Testis (tissue), 5 donors: ENCODE measurements around the gene TMEM31. TPM values are rescaled to one million over a fixed set of nuclear protein-coding genes. Genes with fewer than 3 reads are reported as not detected.

Experiments
- DNase-seq: peaks from one replicate; pipeline ENCODE4 v3.0.0-alpha.2; 2019
- H3K27ac ChIP-seq, 2 donors: fragments of 200-600 bp; sonication (generic); one replicate each; pipeline ENCODE4 v1.5.1; 2019
- H3K27me3 ChIP-seq: fragments of 200-600 bp; sonication (generic); one replicate; pipeline ENCODE4 v1.5.1; 2019
- H3K36me3 ChIP-seq: fragments of 200-600 bp; sonication (generic); one replicate; pipeline ENCODE4 v1.5.1; 2017; ENCODE audit warnings: low read depth; ENCODE audit errors: missing control alignments
- H3K4me1 ChIP-seq: fragments of 200-600 bp; sonication (generic); one replicate; pipeline ENCODE4 v1.5.1; 2019
- H3K4me3 ChIP-seq, 2 donors: fragments of 200-600 bp; sonication (generic); one replicate each; pipeline ENCODE4 v1.5.1; 2017 to 2019
- H3K9me3 ChIP-seq: fragments of 200-600 bp; sonication (generic); one replicate; pipeline ENCODE4 v1.5.1; 2017
- POLR2A ChIP-seq: fragments of 450-650 bp; IDR thresholded peaks from one replicate; pipeline ENCODE4 v1.6.1; 2017; ENCODE audit warnings: antibody characterized with exemption, mild to moderate bottlenecking, moderate library complexity
- WGBS, 2 donors: methylation state at CpG; one replicate each; pipeline ENCODE4 v1.1.5; 2018; 5-methylcytosine and 5-hydroxymethylcytosine counted together
- intact Hi-C: fragments of 100-400 bp; cut with DNase I; formaldehyde crosslinking; loops from one replicate; pipeline ENCODE4 v1.15.1; 2023; ENCODE audit warnings: low total_unique reads
- long read RNA-seq, 2 donors: transcript quantifications; one replicate each; lab custom pipeline, GENCODE V29; 2026
- polyA plus RNA-seq: library from polyadenylated mRNA; stranded (reverse); fragments of 350-450 nt; fragmentation: Illumina TruSeq; extraction: RNeasy Lipid Tissue Mini Kit (QIAGEN cat#74804); gene quantifications from one replicate; pipeline ENCODE4 v1.2.3, GENCODE V29; 2014; ENCODE audit warnings: low read depth, low replicate concordance; ENCODE audit not compliant: insufficient read depth
- total RNA-seq, 2 donors: library from RNA; depleted of rRNA; stranded (reverse); fragments of >200 nt; gene quantifications; one replicate each; pipeline ENCODE4 v1.2.3, GENCODE V29; 2016
- TF ChIP-seq, protein P1 (sequence below), 3 experiments: fragments of 450-650 bp in 2 of 3; fragments of 200-600 bp in 1 of 3; sonication (generic) in 1 of 3; IDR thresholded peaks; one replicate each; pipeline ENCODE4 v1.5.1; 2016 to 2019; ENCODE audit warnings: antibody characterized with exemption in 3 of 3, mild to moderate bottlenecking in 2 of 3, moderate library complexity in 1 of 3

Gene TMEM31, protein sequence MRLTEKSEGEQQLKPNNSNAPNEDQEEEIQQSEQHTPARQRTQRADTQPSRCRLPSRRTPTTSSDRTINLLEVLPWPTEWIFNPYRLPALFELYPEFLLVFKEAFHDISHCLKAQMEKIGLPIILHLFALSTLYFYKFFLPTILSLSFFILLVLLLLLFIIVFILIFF
- total RNA-seq: 100 to 1,000 TPM in 1 of 2 donors, 10 to 100 TPM in 1; 10.8 to 110 TPM
- 51.9 TPM for polyA plus RNA-seq
- long read RNA-seq, donor 1: 0 reads
- long read RNA-seq, donor 2: 0 reads

DNA sequence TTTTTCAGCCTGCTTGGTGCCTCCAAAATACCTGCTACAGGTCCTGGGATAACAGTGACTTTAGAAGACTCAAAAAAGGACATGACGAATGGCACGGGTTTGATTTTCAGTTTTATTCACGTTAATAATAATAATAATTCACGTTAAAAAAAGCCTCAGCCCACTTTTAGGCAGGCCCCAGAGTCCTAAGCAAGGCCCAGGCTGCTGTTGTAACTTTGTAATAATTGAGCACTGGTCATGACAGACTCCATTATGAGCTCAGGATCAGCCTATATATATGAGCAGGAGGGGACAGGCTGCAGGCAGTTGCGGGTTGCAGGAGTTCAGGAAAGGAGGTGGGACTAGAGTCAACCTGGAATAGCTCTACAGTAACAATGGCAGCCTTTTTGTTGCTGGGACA, at the start of gene TMEM31:
Gene TMEM31 (plus strand): TSS at position 301 of the 400 bp plus-strand sequence. CDS start 1,350 bp downstream, outside the sequence.
- no peaks in the 10 kb centered on the region for H3K9me3 ChIP-seq
- no peak within 1 kb of the TSS for H3K27ac ChIP-seq
- TF ChIP-seq POLR2A: no peak
- TF ChIP-seq, protein P1, sequence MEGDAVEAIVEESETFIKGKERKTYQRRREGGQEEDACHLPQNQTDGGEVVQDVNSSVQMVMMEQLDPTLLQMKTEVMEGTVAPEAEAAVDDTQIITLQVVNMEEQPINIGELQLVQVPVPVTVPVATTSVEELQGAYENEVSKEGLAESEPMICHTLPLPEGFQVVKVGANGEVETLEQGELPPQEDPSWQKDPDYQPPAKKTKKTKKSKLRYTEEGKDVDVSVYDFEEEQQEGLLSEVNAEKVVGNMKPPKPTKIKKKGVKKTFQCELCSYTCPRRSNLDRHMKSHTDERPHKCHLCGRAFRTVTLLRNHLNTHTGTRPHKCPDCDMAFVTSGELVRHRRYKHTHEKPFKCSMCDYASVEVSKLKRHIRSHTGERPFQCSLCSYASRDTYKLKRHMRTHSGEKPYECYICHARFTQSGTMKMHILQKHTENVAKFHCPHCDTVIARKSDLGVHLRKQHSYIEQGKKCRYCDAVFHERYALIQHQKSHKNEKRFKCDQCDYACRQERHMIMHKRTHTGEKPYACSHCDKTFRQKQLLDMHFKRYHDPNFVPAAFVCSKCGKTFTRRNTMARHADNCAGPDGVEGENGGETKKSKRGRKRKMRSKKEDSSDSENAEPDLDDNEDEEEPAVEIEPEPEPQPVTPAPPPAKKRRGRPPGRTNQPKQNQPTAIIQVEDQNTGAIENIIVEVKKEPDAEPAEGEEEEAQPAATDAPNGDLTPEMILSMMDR (IDR thresholded peaks at IDR 0.05): no peak
- no peaks in the 10 kb centered on the region for H3K36me3 ChIP-seq
- no peaks in the 10 kb centered on the region for H3K4me1 ChIP-seq
- intact Hi-C loops: no loop called here
- H3K4me3 ChIP-seq: no peak within 1 kb of the TSS
- no peak for DNase-seq
- WGBS, 2 donors: 76 to 83% methylated on average over 5 of the region's 5 CpGs
- H3K27me3 ChIP-seq: no peaks in the 10 kb centered on the region

DNA sequence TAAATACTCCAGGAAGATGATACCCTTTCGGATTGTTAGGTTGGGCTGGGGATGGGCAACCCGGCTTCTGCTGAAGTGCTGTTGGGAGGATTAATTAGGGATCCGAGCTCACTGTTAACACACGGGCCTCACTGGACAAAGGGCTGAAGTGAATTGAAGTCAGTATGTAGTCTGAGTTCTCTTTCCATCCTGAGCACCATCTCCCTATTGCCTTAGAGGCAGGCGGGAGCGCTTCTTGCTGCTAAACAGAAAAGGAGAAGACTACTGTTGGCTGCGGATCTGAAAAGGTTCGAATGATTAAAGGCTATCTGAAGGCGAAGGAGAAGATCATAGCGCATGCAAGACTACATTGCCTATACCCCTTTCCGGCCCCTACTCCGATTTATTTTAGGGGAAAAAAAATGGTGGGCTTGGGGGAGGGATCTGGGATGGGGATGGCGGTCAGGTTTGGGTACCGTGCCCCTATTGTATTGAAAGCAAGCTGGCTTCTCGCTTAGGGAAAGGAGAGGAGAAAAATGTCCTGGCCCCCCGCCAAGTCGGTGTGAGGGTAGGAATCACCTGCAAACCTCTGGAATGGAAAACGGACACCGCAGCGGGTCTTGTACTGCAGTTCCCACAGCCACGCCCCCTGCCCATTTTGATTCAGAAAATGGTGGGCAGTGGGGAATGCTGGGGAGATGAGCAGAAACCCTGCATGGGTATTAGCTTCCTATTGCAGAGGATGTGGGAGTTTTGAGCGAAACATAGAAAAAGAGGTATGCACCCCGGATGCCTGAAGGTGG, 46.5 kb upstream of the TMEM31 start:
- no peak for DNase-seq

DNA sequence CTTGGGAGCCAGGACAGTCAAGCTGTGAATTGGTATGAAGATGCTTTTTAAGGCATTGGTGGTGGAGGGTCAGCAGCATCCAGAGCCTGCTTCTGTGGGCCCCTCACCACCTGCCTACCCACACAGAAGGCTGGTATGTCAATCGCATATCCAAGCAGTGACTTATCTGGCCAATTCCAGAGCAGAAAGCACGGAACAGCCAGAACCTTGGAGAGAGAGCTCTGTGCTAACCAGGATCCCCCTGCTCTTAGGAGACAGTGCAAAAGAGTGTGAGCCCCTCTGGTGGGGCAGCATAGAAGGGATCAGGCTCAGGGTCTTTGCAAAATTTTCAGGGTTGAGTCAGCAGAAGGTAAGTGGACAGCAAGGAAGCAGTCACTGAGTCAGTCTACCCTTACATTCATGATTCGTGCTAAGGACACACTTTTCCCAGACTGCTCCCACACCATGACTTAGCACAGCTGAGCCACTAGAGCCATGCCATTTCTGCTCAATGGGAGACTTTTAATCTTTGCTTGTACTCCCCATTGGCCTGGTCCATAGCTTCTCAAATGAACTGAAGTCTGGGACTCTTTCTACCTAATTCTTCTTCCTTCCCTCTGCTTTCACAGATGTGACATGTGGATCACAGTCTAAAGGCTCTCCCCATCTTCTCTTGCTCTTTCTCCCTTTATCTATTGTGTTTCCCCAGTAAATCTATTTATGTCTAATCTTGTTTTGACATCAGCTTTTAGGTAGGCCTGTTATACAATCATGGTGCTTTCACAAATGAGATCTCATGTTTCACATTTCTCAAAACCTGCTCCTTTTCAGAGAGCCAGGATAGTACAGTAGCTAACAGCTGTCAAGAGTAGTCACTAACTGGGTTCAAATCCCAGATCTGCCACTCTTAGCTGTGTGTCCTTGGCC, 44.3 kb upstream of the TMEM31 start:
- no peak for DNase-seq
- intact Hi-C loops: no loop called here

More for the DNA sequence above, 46.5 kb upstream of the TMEM31 start:
- TF ChIP-seq, protein P1 (IDR thresholded peaks at IDR 0.05): no peak
- no peak for TF ChIP-seq POLR2A
- Histone ChIP-seq H3K4me1 (no peaks in the 10 kb centered on the region), H3K4me3 (no peak overlapping the region), H3K27ac (no peak overlapping the region), H3K36me3 (no peaks in the 10 kb centered on the region), H3K27me3 (no peaks in the 10 kb centered on the region), H3K9me3 (no peaks in the 10 kb centered on the region)
- WGBS, 2 donors: 22 to 25% methylated on average over 18 to 23 of the region's 23 CpGs
- intact Hi-C loops: no loop called here

DNA sequence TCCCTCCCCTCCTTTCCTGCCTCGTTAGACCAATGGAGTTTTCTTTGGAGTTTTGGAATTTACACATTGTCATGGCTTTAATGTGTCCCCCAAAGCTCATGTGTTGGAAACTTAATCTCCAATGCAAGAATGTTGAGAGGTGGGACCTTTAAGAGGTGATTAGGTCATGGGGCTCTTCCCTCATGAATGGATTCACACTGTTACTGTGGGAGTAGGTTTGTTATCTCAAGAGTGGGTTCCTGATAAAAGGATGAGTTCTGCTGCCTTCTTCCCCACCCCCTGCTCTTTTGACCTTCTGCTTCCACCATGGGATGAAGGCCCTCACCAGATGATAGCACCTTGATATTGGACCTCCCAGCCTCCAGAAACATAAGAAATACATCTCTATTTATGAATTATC, 41.0 kb upstream of the TMEM31 start:
- intact Hi-C loops: no loop called here
- no peak for TF ChIP-seq POLR2A
- TF ChIP-seq, protein P1 (IDR thresholded peaks at IDR 0.05): no peak
- WGBS, 2 donors: 93 to 94% methylated on average over 1 of the region's 1 CpG
- no peaks in the 10 kb centered on the region for H3K36me3 ChIP-seq
- H3K9me3 ChIP-seq: no peaks in the 10 kb centered on the region
- H3K4me1 ChIP-seq: no peaks in the 10 kb centered on the region
- H3K27ac ChIP-seq: no peak overlapping the region
- H3K27me3 ChIP-seq: no peaks in the 10 kb centered on the region
- DNase-seq: no peak
- H3K4me3 ChIP-seq: no peak overlapping the region

More for the DNA sequence above, 44.3 kb upstream of the TMEM31 start:
- no peaks in the 10 kb centered on the region for H3K9me3 ChIP-seq
- H3K27me3 ChIP-seq: no peaks in the 10 kb centered on the region
- TF ChIP-seq POLR2A: no peak
- TF ChIP-seq, protein P1 (IDR thresholded peaks at IDR 0.05): no peak
- H3K27ac ChIP-seq: no peak overlapping the region
- H3K4me1 ChIP-seq: no peaks in the 10 kb centered on the region
- H3K36me3 ChIP-seq: no peaks in the 10 kb centered on the region
- H3K4me3 ChIP-seq: no peak overlapping the region
- 80 to 90% methylated on average over 1 to 2 of the region's 3 CpGs for WGBS, 2 donors
